Liver (tissue), 6 donors: Measurements from ENCODE around the gene GNLY. TPM values are rescaled to one million over a fixed set of nuclear protein-coding genes. Genes with fewer than 3 reads are reported as not detected.

ENCODE experiments used
- polyA plus RNA-seq, 2 donors: library from polyadenylated mRNA; stranded (reverse) in 1 of 2; unstranded in 1 of 2; fragments of 200-250 nt in 1 of 2; fragments of >200 nt in 1 of 2; fragmentation: Nextera tagmentation in 1 of 2; extraction: Ambion mirVana in 1 of 2; gene quantifications; one replicate each; pipeline versions ENCODE4 v1.2.1 to v1.2.3, GENCODE V29; 2013 to 2015
- small RNA-seq: library from RNA; depleted of rRNA; stranded (forward); fragments of <200 nt; gene quantifications from one replicate; pipeline ENCODE3, GENCODE V24; 2014
- total RNA-seq, 2 donors: library from RNA; depleted of rRNA; stranded (reverse); fragments of >200 nt; gene quantifications; one replicate each; pipeline ENCODE4 v1.2.3, GENCODE V29; 2014
- TF ChIP-seq, protein P1 (sequence below): IDR thresholded peaks from 2 replicates; pipeline ENCODE4 v1.6.1; 2016; ENCODE audit warnings: antibody characterized with exemption
- TF ChIP-seq, protein P2 (sequence below): IDR thresholded peaks from 2 replicates; pipeline ENCODE4 v1.6.1; 2016; ENCODE audit warnings: antibody characterized with exemption, mild to moderate bottlenecking
- donor health status: healthy.
- donor health status: healthy.
- donor health status: healthy.

The GNLY gene
- total and polyA plus RNA-seq, 4 donors: 0.75 to 4.8 (median 1.3) TPM; not detected in 1

DNA sequence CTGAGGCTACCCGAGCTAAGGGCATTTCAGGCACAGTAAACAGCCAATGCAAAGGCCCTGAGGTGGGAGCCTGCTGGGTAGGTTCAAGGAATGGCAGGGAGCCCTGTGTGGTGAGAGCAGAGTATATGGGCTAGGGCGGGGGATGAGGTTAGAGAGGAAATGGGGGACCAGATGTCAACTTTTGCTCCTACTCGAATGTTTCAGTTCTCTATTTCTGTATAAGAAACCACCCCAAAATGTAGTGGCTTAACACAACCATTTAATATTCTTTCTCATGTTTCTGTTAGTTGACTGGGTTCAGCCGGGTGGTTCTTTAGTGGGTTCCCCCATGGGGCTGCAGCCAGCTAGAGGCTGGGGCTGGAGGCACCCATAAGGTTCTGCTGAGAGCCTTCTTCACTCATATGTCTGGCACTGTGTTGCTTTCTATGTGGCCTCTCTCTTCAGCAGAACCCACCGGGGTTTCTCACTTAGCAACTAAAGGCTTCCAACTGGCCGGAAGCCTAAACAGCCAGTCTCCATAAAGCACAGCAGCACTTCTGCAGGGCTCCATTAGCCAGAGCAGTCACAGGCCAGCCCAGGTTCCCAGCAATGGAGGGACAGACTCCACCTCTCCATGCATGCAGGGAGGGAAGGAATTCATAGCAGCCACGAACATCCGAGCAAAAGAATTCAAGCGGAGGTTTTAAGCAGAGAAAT, 54.0 kb downstream of the GNLY start (continued):
- TF ChIP-seq, protein P1, sequence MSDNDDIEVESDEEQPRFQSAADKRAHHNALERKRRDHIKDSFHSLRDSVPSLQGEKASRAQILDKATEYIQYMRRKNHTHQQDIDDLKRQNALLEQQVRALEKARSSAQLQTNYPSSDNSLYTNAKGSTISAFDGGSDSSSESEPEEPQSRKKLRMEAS: no peak
- TF ChIP-seq, protein P2, sequence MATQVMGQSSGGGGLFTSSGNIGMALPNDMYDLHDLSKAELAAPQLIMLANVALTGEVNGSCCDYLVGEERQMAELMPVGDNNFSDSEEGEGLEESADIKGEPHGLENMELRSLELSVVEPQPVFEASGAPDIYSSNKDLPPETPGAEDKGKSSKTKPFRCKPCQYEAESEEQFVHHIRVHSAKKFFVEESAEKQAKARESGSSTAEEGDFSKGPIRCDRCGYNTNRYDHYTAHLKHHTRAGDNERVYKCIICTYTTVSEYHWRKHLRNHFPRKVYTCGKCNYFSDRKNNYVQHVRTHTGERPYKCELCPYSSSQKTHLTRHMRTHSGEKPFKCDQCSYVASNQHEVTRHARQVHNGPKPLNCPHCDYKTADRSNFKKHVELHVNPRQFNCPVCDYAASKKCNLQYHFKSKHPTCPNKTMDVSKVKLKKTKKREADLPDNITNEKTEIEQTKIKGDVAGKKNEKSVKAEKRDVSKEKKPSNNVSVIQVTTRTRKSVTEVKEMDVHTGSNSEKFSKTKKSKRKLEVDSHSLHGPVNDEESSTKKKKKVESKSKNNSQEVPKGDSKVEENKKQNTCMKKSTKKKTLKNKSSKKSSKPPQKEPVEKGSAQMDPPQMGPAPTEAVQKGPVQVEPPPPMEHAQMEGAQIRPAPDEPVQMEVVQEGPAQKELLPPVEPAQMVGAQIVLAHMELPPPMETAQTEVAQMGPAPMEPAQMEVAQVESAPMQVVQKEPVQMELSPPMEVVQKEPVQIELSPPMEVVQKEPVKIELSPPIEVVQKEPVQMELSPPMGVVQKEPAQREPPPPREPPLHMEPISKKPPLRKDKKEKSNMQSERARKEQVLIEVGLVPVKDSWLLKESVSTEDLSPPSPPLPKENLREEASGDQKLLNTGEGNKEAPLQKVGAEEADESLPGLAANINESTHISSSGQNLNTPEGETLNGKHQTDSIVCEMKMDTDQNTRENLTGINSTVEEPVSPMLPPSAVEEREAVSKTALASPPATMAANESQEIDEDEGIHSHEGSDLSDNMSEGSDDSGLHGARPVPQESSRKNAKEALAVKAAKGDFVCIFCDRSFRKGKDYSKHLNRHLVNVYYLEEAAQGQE: no peak

Small RNA genes within 50 kb of the gene (small RNA-seq; reads per million reads assigned to genes)
- not detected for gene RNU1-38P

Other genes with a start within 250 kb of the GNLY start
- 100 to 1,000 TPM in 1 of 2 donors, 10 to 100 TPM in 1; 60.5 to 104 TPM for gene MAT2A, start 155.2 kb upstream of the GNLY start, total RNA-seq
- 10 to 100 TPM; 48.3 to 99.3 TPM for gene MAT2A, start 155.2 kb upstream of the GNLY start, polyA plus RNA-seq
- 100 to 1,000 TPM in 1 of 2 donors, 10 to 100 TPM in 1; 77.5 to 189 TPM for gene GGCX, start 132.9 kb upstream of the GNLY start, total RNA-seq
- gene GGCX, start 132.9 kb upstream of the GNLY start, polyA plus RNA-seq: 100 to 1,000 TPM in 1 of 2 donors, 10 to 100 TPM in 1; 67.3 to 103 TPM
- gene VAMP8, start 116.8 kb upstream of the GNLY start, total RNA-seq: 10 to 100 TPM; 29.2 to 50.8 TPM
- 100 to 1,000 TPM; 108 to 140 TPM for gene VAMP8, start 116.8 kb upstream of the GNLY start, polyA plus RNA-seq
- 10 to 100 TPM in 1 of 2 donors, 1 to 10 TPM in 1; 9.7 to 11.3 TPM for gene VAMP5, start 109.9 kb upstream of the GNLY start, total RNA-seq
- gene VAMP5, start 109.9 kb upstream of the GNLY start, polyA plus RNA-seq: 10 to 100 TPM; 69.1 to 74.6 TPM
- gene RNF181, start 98.6 kb upstream of the GNLY start, total RNA-seq: 100 to 1,000 TPM; 101 to 108 TPM
- gene RNF181, start 98.6 kb upstream of the GNLY start, polyA plus RNA-seq: 100 to 1,000 TPM; 120 to 195 TPM
- gene TMEM150A, start 91.7 kb upstream of the GNLY start, total RNA-seq: 10 to 100 TPM; 13.1 to 18.5 TPM
- gene TMEM150A, start 91.7 kb upstream of the GNLY start, polyA plus RNA-seq: 10 to 100 TPM; 30.7 to 32.5 TPM
- 10 to 100 TPM in 1 of 2 donors, 1 to 10 TPM in 1; 7.6 to 13.4 TPM for gene C2orf68, start 82.3 kb upstream of the GNLY start, total RNA-seq
- 10 to 100 TPM in 1 of 2 donors, 1 to 10 TPM in 1; 9.8 to 20.9 TPM for gene C2orf68, start 82.3 kb upstream of the GNLY start, polyA plus RNA-seq
- 10 to 100 TPM; 20.8 to 30.5 TPM for gene USP39, start 78.2 kb upstream of the GNLY start, total RNA-seq
- gene USP39, start 78.2 kb upstream of the GNLY start, polyA plus RNA-seq: 10 to 100 TPM; 14.9 to 17.7 TPM
- gene SFTPB, start 26.2 kb upstream of the GNLY start, total RNA-seq: not detected
- not detected for gene SFTPB, start 26.2 kb upstream of the GNLY start, polyA plus RNA-seq
- gene ATOH8, start 59.6 kb downstream of the GNLY start, total RNA-seq: 10 to 100 TPM in 1 of 2 donors, under 1 TPM in 1; 0.33 to 37.7 TPM
- gene ATOH8, start 59.6 kb downstream of the GNLY start, polyA plus RNA-seq: 10 to 100 TPM; 20.4 to 33.2 TPM
- 10 to 100 TPM in 1 of 2 donors, 1 to 10 TPM in 1; 4.5 to 17.0 TPM for gene ST3GAL5, start 194.6 kb downstream of the GNLY start, total RNA-seq
- 10 to 100 TPM in 1 of 2 donors, 1 to 10 TPM in 1; 6.3 to 11.7 TPM for gene ST3GAL5, start 194.6 kb downstream of the GNLY start, polyA plus RNA-seq